K562 (cell line): ENCODE results near the gene METRN. TPM values are rescaled to one million over a fixed set of nuclear protein-coding genes. Genes with fewer than 3 reads are reported as not detected.

Experiments
- CCAR2 ChIP-seq: fragments of 200-400 bp; formaldehyde crosslinking; IDR thresholded peaks from 2 replicates; pipeline ENCODE4 v1.6.1; 2017; ENCODE audit warnings: mild to moderate bottlenecking, low read depth, low read length
- GABPB1 ChIP-seq: sonication (generic); formaldehyde crosslinking; IDR thresholded peaks from 2 replicates; pipeline ENCODE4 v1.8.0; 2022; ENCODE audit warnings: mild to moderate bottlenecking, missing genetic modification reagents
- GATAD2A ChIP-seq: fragments of 450-650 bp; IDR thresholded peaks from 2 replicates; pipeline ENCODE4 v1.6.1; 2017
- HNRNPL ChIP-seq: fragments of 200-400 bp; formaldehyde crosslinking; IDR thresholded peaks from 2 replicates; pipeline ENCODE4 v1.6.1; 2017; ENCODE audit warnings: low read depth, mild to moderate bottlenecking, low read length
- NCOA1 ChIP-seq: fragments of 450-650 bp; IDR thresholded peaks from 2 replicates; pipeline ENCODE4 v1.6.1; 2016; ENCODE audit warnings: low read depth
- PRDM10 ChIP-seq: fragments of 450-650 bp; IDR thresholded peaks from 2 replicates; pipeline ENCODE4 v1.6.1; 2018; ENCODE audit not compliant: partially characterized antibody
- RFX1 ChIP-seq: fragments of 450-650 bp; IDR thresholded peaks from 2 replicates; pipeline ENCODE4 v1.6.1; 2016; ENCODE audit warnings: mild to moderate bottlenecking, moderate library complexity
- SP1 ChIP-seq: sonication (generic); formaldehyde crosslinking; IDR thresholded peaks from 2 replicates; pipeline ENCODE4 v1.8.1; 2022; ENCODE audit warnings: mild to moderate bottlenecking, missing genetic modification reagents
- TARDBP ChIP-seq: fragments of 450-650 bp; IDR thresholded peaks from 2 replicates; pipeline ENCODE4 v1.6.1; 2016
- TFAP4 ChIP-seq: sonication (generic); formaldehyde crosslinking; IDR thresholded peaks from 2 replicates; pipeline ENCODE4 v1.8.0; 2022; ENCODE audit warnings: missing genetic modification reagents, mild to moderate bottlenecking, moderate library complexity, borderline replicate concordance
- UBTF ChIP-seq, 2 experiments: IDR thresholded peaks; 2 replicates each; pipeline ENCODE4 v1.6.1; 2012; ENCODE audit warnings: improper control_type of control experiment in 2 of 2, low read depth in 2 of 2, low read length in 2 of 2, borderline replicate concordance in 1 of 2
- USF2 ChIP-seq: sonication (generic); formaldehyde crosslinking; IDR thresholded peaks from 2 replicates; pipeline ENCODE4 v1.5.0; 2020; ENCODE audit warnings: missing genetic modification reagents
- ZBTB11 ChIP-seq, 3 experiments: fragments of 200-800 bp in 1 of 3; fragments of 250-450 bp in 1 of 3; fragments of 450-650 bp in 1 of 3; sonication (Bioruptor Pico) in 1 of 3; sonication (Bioruptor generic) in 1 of 3; formaldehyde crosslinking in 1 of 3; IDR thresholded peaks; 2 replicates each; pipeline versions ENCODE4 v1.6.1 to v1.8.0; 2016 to 2022; ENCODE audit warnings: mild to moderate bottlenecking in 2 of 3, missing genetic modification characterization in 2 of 3, missing compliant biosample characterization in 1 of 3, moderate library complexity in 1 of 3
- ZNF143 ChIP-seq: sonication (generic); formaldehyde crosslinking; IDR thresholded peaks from 2 replicates; pipeline ENCODE4 v1.9.0; 2022; ENCODE audit warnings: mild to moderate bottlenecking, missing genetic modification reagents
- ZNF311 ChIP-seq: fragments of 250-450 bp; sonication (Bioruptor Pico); IDR thresholded peaks from 2 replicates; pipeline ENCODE4 v1.4.0; 2020; ENCODE audit warnings: mild to moderate bottlenecking, moderate library complexity
- ZNF408 ChIP-seq: fragments of 250-450 bp; sonication (Bioruptor Pico); IDR thresholded peaks from 2 replicates; pipeline ENCODE4 v1.4.0; 2020; ENCODE audit warnings: low read depth, mild to moderate bottlenecking, moderate library complexity
- polyA plus RNA-seq, 8 experiments: library from polyadenylated mRNA; depleted of rRNA in 4 of 8; stranded (reverse) in 5 of 8; unstranded in 3 of 8; fragments of >200 nt; fragmentation: Nextera tagmentation in 2 of 8; fragmentation: Illumina TruSeq in 1 of 8; extraction: Ambion mirVana in 2 of 8; extraction: Trizol in 1 of 8; gene quantifications; 2 replicates each; pipeline versions ENCODE4 v1.2.1 to v1.2.3, GENCODE V29; 2011 to 2014; ENCODE audit warnings: inconsistent platforms in 1 of 8, missing spikeins in 1 of 8
- total RNA-seq, 7 experiments: library from RNA; depleted of rRNA in 6 of 7; stranded (reverse); fragments of >200 nt in 6 of 7; fragmentation: Illumina TruSeq in 2 of 7; extraction: Trizol in 2 of 7; gene quantifications; 2 replicates each; pipeline versions ENCODE4 v1.2.1 to v1.2.3, GENCODE V29; 2011 to 2021; ENCODE audit warnings: low replicate concordance in 1 of 7

Gene METRN
- total and polyA plus RNA-seq, 9 of the 15 experiments (the other 6 are each of a cell fraction or from before 2014, with no cell fraction given) = 0.20 to 89.8 (median 15.4) TPM

GRCh38 chr16:727291-727977 lies 12.5 kb downstream of the METRN start (continued):
- TF ChIP-seq ZBTB11 (CRISPR knock-in tag; IDR thresholded peaks at IDR 0.05) = peak in 1 of 3 experiments; percentile 4; a peak in 1 of 6 replicates
- peak; percentile 49 for TF ChIP-seq USF2 (CRISPR knock-in tag)
- TF ChIP-seq ZNF408 (CRISPR knock-in tag) = no peak
- no peak for TF ChIP-seq RFX1
- TF ChIP-seq CCAR2 = no peak
- 0 out of 2 replicates have a peak, but pooled peaks have one; percentile 43 for TF ChIP-seq TARDBP
- TF ChIP-seq ZNF311 = no peak
- no peak for TF ChIP-seq PRDM10
- TF ChIP-seq HNRNPL = peak; percentile 81
- 0 out of 4 replicates have a peak, but pooled peaks have one; percentile 11 to 16 for TF ChIP-seq UBTF (IDR thresholded peaks at IDR 0.05; ENCODE audit: borderline replicate concordance in 1 of 2, low read depth in 2 of 2, low read length in 2 of 2)
- no peak for TF ChIP-seq ZNF143 (CRISPR knock-in tag)
- TF ChIP-seq TFAP4 (CRISPR knock-in tag) = peak; percentile 59
- no peak for TF ChIP-seq NCOA1
- TF ChIP-seq SP1 (CRISPR knock-in tag) = 0 out of 2 replicates have a peak, but pooled peaks have one; percentile 10
- 0 out of 2 replicates have a peak, but pooled peaks have one; percentile 16 for TF ChIP-seq GATAD2A
- TF ChIP-seq GABPB1 (CRISPR knock-in tag) = peak; percentile 61; the same call in 1 of the 2 replicates
